ENCODE measurements around the gene CORO1C.

Gene CORO1C

GRCh38 chr12:108602976-108603704, 128.2 kb downstream of the CORO1C start:
- H3K4me1 ChIP-seq: peaks cover 3% of the 10 kb centered on the region
- H3K9ac ChIP-seq: no peak overlapping the region
- H3K4me2 ChIP-seq (ENCODE audit: low read length): no peak overlapping the region
- no peaks in the 10 kb centered on the region for H3K27me3 ChIP-seq (ENCODE audit: control insufficient read depth, insufficient read depth, low read length)
- TF ChIP-seq CTCF (IDR thresholded peaks at IDR 0.05): no peak
- no peak overlapping the region for H3K27ac ChIP-seq
- no peak overlapping the region for H2AFZ ChIP-seq
- no peaks in the 10 kb centered on the region for H3K79me2 ChIP-seq
- no peak overlapping the region for H3K4me3 ChIP-seq (ENCODE audit: low read depth, low read length)
- H3K36me3 ChIP-seq (ENCODE audit: control insufficient read depth, insufficient read depth, low read length): no peaks in the 10 kb centered on the region
- H3K9me3 ChIP-seq (ENCODE audit: control insufficient read depth, low read length): no peaks in the 10 kb centered on the region

GRCh38 chr12:108602209-108602705, 129.1 kb downstream of the CORO1C start:
- TF ChIP-seq CTCF (IDR thresholded peaks at IDR 0.05): no peak
- no peak overlapping the region for H3K27ac ChIP-seq
- H3K4me1 ChIP-seq: peaks cover 3% of the 10 kb centered on the region
- no peaks in the 10 kb centered on the region for H3K27me3 ChIP-seq (ENCODE audit: control insufficient read depth, insufficient read depth, low read length)
- no peaks in the 10 kb centered on the region for H3K9me3 ChIP-seq (ENCODE audit: control insufficient read depth, low read length)
- H3K79me2 ChIP-seq: no peaks in the 10 kb centered on the region
- no peak overlapping the region for H2AFZ ChIP-seq
- no peaks in the 10 kb centered on the region for H3K36me3 ChIP-seq (ENCODE audit: control insufficient read depth, insufficient read depth, low read length)
- no peak overlapping the region for H3K4me2 ChIP-seq (ENCODE audit: low read length)
- no peak overlapping the region for H3K4me3 ChIP-seq (ENCODE audit: low read depth, low read length)
- no peak overlapping the region for H3K9ac ChIP-seq

- no peak overlapping the region for H2AFZ ChIP-seq
- H3K36me3 ChIP-seq (ENCODE audit: control insufficient read depth, insufficient read depth, low read length): no peaks in the 10 kb centered on the region
- H3K9me3 ChIP-seq (ENCODE audit: control insufficient read depth, low read length): no peaks in the 10 kb centered on the region
- H3K4me3 ChIP-seq (ENCODE audit: low read depth, low read length): no peak overlapping the region
- peaks cover 3% of the 10 kb centered on the region for H3K4me1 ChIP-seq
- no peak overlapping the region for H3K4me2 ChIP-seq (ENCODE audit: low read length)
- no peak for TF ChIP-seq CTCF (IDR thresholded peaks at IDR 0.05)
- no peak overlapping the region for H3K27ac ChIP-seq
- H3K79me2 ChIP-seq: no peaks in the 10 kb centered on the region
- H3K27me3 ChIP-seq (ENCODE audit: control insufficient read depth, insufficient read depth, low read length): no peaks in the 10 kb centered on the region
- no peak overlapping the region for H3K9ac ChIP-seq
Measured at GRCh38 chr12:108600702-108601007, 130.7 kb downstream of the CORO1C start.

GRCh38 chr12:108599948-108600701, 131.2 kb downstream of the CORO1C start:
- Histone ChIP-seq H3K4me1 (peaks cover 3% of the 10 kb centered on the region), H2AFZ (no peak overlapping the region), H3K36me3 (ENCODE audit: control insufficient read depth, insufficient read depth, low read length) (no peaks in the 10 kb centered on the region), H3K9me3 (ENCODE audit: control insufficient read depth, low read length) (no peaks in the 10 kb centered on the region), H3K4me2 (ENCODE audit: low read length) (no peak overlapping the region), H3K4me3 (ENCODE audit: low read depth, low read length) (no peak overlapping the region), H3K79me2 (no peaks in the 10 kb centered on the region), H3K9ac (no peak overlapping the region), H3K27me3 (ENCODE audit: control insufficient read depth, insufficient read depth, low read length) (no peaks in the 10 kb centered on the region), H3K27ac (no peak overlapping the region)
- TF ChIP-seq CTCF (IDR thresholded peaks at IDR 0.05): no peak

All from parathyroid adenoma (tissue), 2 donors.